Activated CD4-positive, alpha-beta T cell treated with anti-CD3 and anti-CD28 coated beads, Interleukin-2, amount 10 ng/mL, durations not matched to agents 7 days and 5 days (primary cell): ENCODE results near the gene MACROH2A1. TPM values are rescaled to one million over a fixed set of nuclear protein-coding genes. Genes with fewer than 3 reads are reported as not detected.
A peak's percentile ranks its signal among the peaks of the same experiment; 100 is the strongest.

ENCODE experiments used
- CTCF ChIA-PET: fragments of 350-600 bp; sonication (Branson Sonifier 250); formaldehyde crosslinking; loops from one replicate; lab custom pipeline; 2021; ENCODE audit warnings: antibody characterized with exemption; lab: Charles Lee
- POLR2A ChIA-PET: fragments of 350-600 bp; sonication (Branson Sonifier 250); formaldehyde crosslinking; loops from one replicate; lab custom pipeline; 2021; ENCODE audit warnings: antibody characterized with exemption; lab: Charles Lee
- DNase-seq: peaks from one replicate; pipeline ENCODE4 v3.0.0-alpha.2; 2020
- H3K27ac Mint-ChIP-seq: one replicate; pipeline ENCODE4 v1.8.0; 2021; ENCODE audit warnings: mild to moderate bottlenecking, moderate library complexity, mixed read lengths
- H3K27me3 Mint-ChIP-seq: one replicate; pipeline ENCODE4 v1.8.0; 2021; ENCODE audit warnings: mixed read lengths
- H3K36me3 Mint-ChIP-seq: one replicate; pipeline ENCODE4 v1.8.0; 2021; ENCODE audit warnings: low read depth, mixed read lengths
- H3K4me1 Mint-ChIP-seq: one replicate; pipeline ENCODE4 v1.8.0; 2021; ENCODE audit warnings: mixed read lengths
- H3K4me3 Mint-ChIP-seq: one replicate; pipeline ENCODE4 v1.8.0; 2021; ENCODE audit warnings: mild to moderate bottlenecking, moderate library complexity, mixed read lengths
- H3K9me3 Mint-ChIP-seq: one replicate; pipeline ENCODE4 v1.8.0; 2021; ENCODE audit warnings: mixed read lengths
- total RNA-seq, 2 experiments: library from RNA; stranded (reverse); gene quantifications; one replicate each; pipeline ENCODE4 v1.2.3, GENCODE V29; 2021

MACROH2A1 gene
- total RNA-seq, 2 experiments from 2014 or later, result 287 to 297 TPM

GRCh38 chr5:135391116-135391868 is 7.7 kb downstream of the MACROH2A1 start:
- H3K9me3 Mint-ChIP-seq, result no peaks in the 10 kb centered on the region
- peaks cover 80% of the 10 kb centered on the region for H3K4me1 Mint-ChIP-seq
- DNase-seq, result no peak
- POLR2A ChIA-PET, result no interaction called here
- H3K4me3 Mint-ChIP-seq, result no peak overlapping the region
- peak overlapping the region; percentile 47 for H3K27ac Mint-ChIP-seq
- H3K27me3 Mint-ChIP-seq, result no peaks in the 10 kb centered on the region
- CTCF ChIA-PET, result interaction anchor here (0.8 to 1.4 kb wide), 6 partner anchors 9 to 45 kb away, joined by 3 read pairs; no protein-coding TSS in a partner anchor
- H3K36me3 Mint-ChIP-seq, result peaks cover 56% of the 10 kb centered on the region

GRCh38 chr5:135388860-135389435 is 10.1 kb downstream of the MACROH2A1 start:
- H3K27ac Mint-ChIP-seq, result no peak overlapping the region
- no peak for DNase-seq
- no peak overlapping the region for H3K4me3 Mint-ChIP-seq
- H3K4me1 Mint-ChIP-seq, result peaks cover 64% of the 10 kb centered on the region
- ChIA-PET CTCF (interaction anchor here (1.0 kb wide), 1 partner anchor 43 kb away, joined by 3 read pairs; no protein-coding TSS in a partner anchor), POLR2A (no interaction called here)
- no peaks in the 10 kb centered on the region for H3K9me3 Mint-ChIP-seq
- H3K36me3 Mint-ChIP-seq, result peaks cover 57% of the 10 kb centered on the region
- H3K27me3 Mint-ChIP-seq, result no peaks in the 10 kb centered on the region

GRCh38 chr5:135387629-135387960 is 11.4 kb downstream of the MACROH2A1 start:
- Mint-ChIP-seq H3K27ac (no peak overlapping the region), H3K36me3 (peaks cover 58% of the 10 kb centered on the region), H3K4me1 (peaks cover 55% of the 10 kb centered on the region), H3K4me3 (no peak overlapping the region), H3K9me3 (no peaks in the 10 kb centered on the region), H3K27me3 (no peaks in the 10 kb centered on the region)
- POLR2A ChIA-PET, result no interaction called here
- CTCF ChIA-PET, result interaction anchor here (1.4 kb wide), 1 partner anchor 12 kb away, joined by 4 read pairs; no protein-coding TSS in a partner anchor
- no peak for DNase-seq

GRCh38 chr5:135386886-135387628 is 12.0 kb downstream of the MACROH2A1 start:
- ChIA-PET CTCF (interaction anchor here (1.0 to 3.1 kb wide), 4 partner anchors 12 to 36 kb away, joined by 3 to 8 read pairs (median 4); no protein-coding TSS in a partner anchor), POLR2A (no interaction called here)
- Mint-ChIP-seq H3K4me1 (peaks cover 54% of the 10 kb centered on the region), H3K36me3 (peaks cover 58% of the 10 kb centered on the region), H3K4me3 (no peak overlapping the region), H3K27ac (no peak overlapping the region), H3K9me3 (no peaks in the 10 kb centered on the region), H3K27me3 (no peaks in the 10 kb centered on the region)
- no peak for DNase-seq

- ChIA-PET CTCF (interaction anchor here (1.0 to 3.1 kb wide), 7 partner anchors 9 to 35 kb away, joined by 3 to 8 read pairs (median 4); no protein-coding TSS in a partner anchor), POLR2A (no interaction called here)
- Mint-ChIP-seq H3K4me1 (peaks cover 46% of the 10 kb centered on the region), H3K9me3 (no peaks in the 10 kb centered on the region), H3K27ac (no peak overlapping the region), H3K27me3 (no peaks in the 10 kb centered on the region), H3K4me3 (no peak overlapping the region), H3K36me3 (peaks cover 59% of the 10 kb centered on the region)
- no peak for DNase-seq
Measured at GRCh38 chr5:135386096-135386495, 12.9 kb downstream of the MACROH2A1 start.

GRCh38 chr5:135385576-135385975 is 13.5 kb downstream of the MACROH2A1 start:
- peaks cover 50% of the 10 kb centered on the region for H3K4me1 Mint-ChIP-seq
- no peak overlapping the region for H3K4me3 Mint-ChIP-seq
- CTCF ChIA-PET, result interaction anchor here (1.4 to 3.1 kb wide), 4 partner anchors 9 to 20 kb away, joined by 3 to 8 read pairs (median 5); no protein-coding TSS in a partner anchor
- H3K27ac Mint-ChIP-seq, result no peak overlapping the region
- no peaks in the 10 kb centered on the region for H3K9me3 Mint-ChIP-seq
- H3K36me3 Mint-ChIP-seq, result peaks cover 63% of the 10 kb centered on the region
- no peak for DNase-seq
- POLR2A ChIA-PET, result no interaction called here
- no peaks in the 10 kb centered on the region for H3K27me3 Mint-ChIP-seq

- H3K27me3 Mint-ChIP-seq, result no peaks in the 10 kb centered on the region
- H3K27ac Mint-ChIP-seq, result no peak overlapping the region
- ChIA-PET CTCF (interaction anchor here (1.4 to 3.1 kb wide), 4 partner anchors 10 to 19 kb away, joined by 3 to 8 read pairs (median 5); no protein-coding TSS in a partner anchor), POLR2A (no interaction called here)
- H3K9me3 Mint-ChIP-seq, result no peaks in the 10 kb centered on the region
- H3K4me3 Mint-ChIP-seq, result no peak overlapping the region
- peaks cover 50% of the 10 kb centered on the region for H3K4me1 Mint-ChIP-seq
- peaks cover 67% of the 10 kb centered on the region for H3K36me3 Mint-ChIP-seq
- DNase-seq, result no peak
Measured at GRCh38 chr5:135384898-135385297, 14.1 kb downstream of the MACROH2A1 start.

GRCh38 chr5:135383803-135384495 is 15.1 kb downstream of the MACROH2A1 start:
- Mint-ChIP-seq H3K9me3 (no peaks in the 10 kb centered on the region), H3K27ac (no peak overlapping the region), H3K4me3 (no peak overlapping the region), H3K27me3 (no peaks in the 10 kb centered on the region), H3K4me1 (peaks cover 56% of the 10 kb centered on the region), H3K36me3 (peaks cover 74% of the 10 kb centered on the region)
- CTCF ChIA-PET, result interaction anchor here (1.3 to 3.1 kb wide), 2 partner anchors 11 to 14 kb away, joined by 6 to 8 read pairs; no protein-coding TSS in a partner anchor
- POLR2A ChIA-PET, result no interaction called here
- DNase-seq, result no peak

GRCh38 chr5:135382981-135383380 is 16.1 kb downstream of the MACROH2A1 start:
- no peaks in the 10 kb centered on the region for H3K9me3 Mint-ChIP-seq

GRCh38 chr5:135382106-135382790 is 16.8 kb downstream of the MACROH2A1 start:
- H3K36me3 Mint-ChIP-seq, result peaks cover 72% of the 10 kb centered on the region
- ChIA-PET CTCF (interaction anchor here (0.6 to 1.3 kb wide), 3 partner anchors 9 to 12 kb away, joined by 3 to 6 read pairs (median 5); no protein-coding TSS in a partner anchor), POLR2A (no interaction called here)
- H3K4me3 Mint-ChIP-seq, result no peak overlapping the region
- H3K4me1 Mint-ChIP-seq, result peaks cover 61% of the 10 kb centered on the region
- H3K27me3 Mint-ChIP-seq, result no peaks in the 10 kb centered on the region
- no peak for DNase-seq
- H3K9me3 Mint-ChIP-seq, result no peaks in the 10 kb centered on the region
- no peak overlapping the region for H3K27ac Mint-ChIP-seq

More at GRCh38 chr5:135382981-135383380, 16.1 kb downstream of the MACROH2A1 start:
- Mint-ChIP-seq H3K27ac (no peak overlapping the region), H3K4me3 (no peak overlapping the region), H3K36me3 (peaks cover 74% of the 10 kb centered on the region), H3K27me3 (no peaks in the 10 kb centered on the region), H3K4me1 (peaks cover 60% of the 10 kb centered on the region)
- CTCF ChIA-PET, result interaction anchor here (0.6 to 1.3 kb wide), 4 partner anchors 9 to 1233 kb away, joined by 3 to 6 read pairs (median 4); no protein-coding TSS in a partner anchor
- POLR2A ChIA-PET, result no interaction called here
- no peak for DNase-seq

GRCh38 chr5:135379046-135379654 is 19.9 kb downstream of the MACROH2A1 start:
- ChIA-PET CTCF (interaction anchor here (1.6 kb wide), 1 partner anchor 10 kb away, joined by 5 read pairs; no protein-coding TSS in a partner anchor), POLR2A (no interaction called here)
- no peaks in the 10 kb centered on the region for H3K27me3 Mint-ChIP-seq
- peaks cover 72% of the 10 kb centered on the region for H3K4me1 Mint-ChIP-seq
- no peaks in the 10 kb centered on the region for H3K9me3 Mint-ChIP-seq
- H3K27ac Mint-ChIP-seq, result peak overlapping the region; percentile 58
- no peak for DNase-seq
- no peak overlapping the region for H3K4me3 Mint-ChIP-seq
- peaks cover 79% of the 10 kb centered on the region for H3K36me3 Mint-ChIP-seq
